ENCODE measurements around the gene C14orf132. TPM values are rescaled to one million over a fixed set of nuclear protein-coding genes. Genes with fewer than 3 reads are reported as not detected.

C14orf132 gene
- total RNA-seq, 2 experiments from 2014 or later: 2.0 to 2.4 TPM

GRCh38 chr14:96056509-96057422 lies 17.6 kb downstream of the C14orf132 start:
- Mint-ChIP-seq H3K27me3 (peaks cover 23% of the 10 kb centered on the region), H3K36me3 (ENCODE audit: low read depth) (peaks cover 3% of the 10 kb centered on the region), H3K27ac (no peak overlapping the region), H3K4me1 (ENCODE audit: low read depth) (peaks cover 2% of the 10 kb centered on the region), H3K9me3 (no peaks in the 10 kb centered on the region), H3K4me3 (no peak overlapping the region)
- ATAC-seq (ENCODE audit: poor library complexity): no peak
- intact Hi-C loops (cut with DNase I, micrococcal nuclease): no loop called here
- CTCF ChIA-PET: no interaction called here
- Histone ChIP-seq H3K27ac (ENCODE audit: low read depth in 1 of 2, low read length in 2 of 2) (no peak overlapping the region), H3K27me3 (ENCODE audit: control insufficient read depth in 1 of 2, insufficient read depth in 2 of 2, low read length in 2 of 2) (peaks cover 3 to 9% of the 10 kb centered on the region in 2 experiments), H3K36me3 (ENCODE audit: insufficient read depth, low read length) (no peaks in the 10 kb centered on the region), H3K4me3 (ENCODE audit: low read length) (no peak overlapping the region), H3K4me1 (ENCODE audit: insufficient read depth, low read length) (no peaks in the 10 kb centered on the region), H3K9me3 (ENCODE audit: control insufficient read depth in 1 of 2, insufficient read depth in 1 of 2, low read length in 2 of 2) (no peaks in the 10 kb centered on the region)
- DNase-seq: no peak
- TF ChIP-seq CTCF (IDR thresholded peaks at IDR 0.05): no peak
- POLR2A ChIA-PET: no interaction called here

GRCh38 chr14:96057738-96058137 lies 18.6 kb downstream of the C14orf132 start:
- intact Hi-C loops (cut with DNase I, micrococcal nuclease): no loop called here
- CTCF ChIA-PET: no interaction called here
- no peaks in the 10 kb centered on the region for H3K4me1 Mint-ChIP-seq (ENCODE audit: low read depth)
- H3K27me3 ChIP-seq (ENCODE audit: control insufficient read depth in 1 of 2, insufficient read depth in 2 of 2, low read length in 2 of 2): peaks cover 3 to 9% of the 10 kb centered on the region in 2 experiments
- H3K4me3 Mint-ChIP-seq: no peak overlapping the region
- no peak for TF ChIP-seq CTCF (IDR thresholded peaks at IDR 0.05)
- no peaks in the 10 kb centered on the region for H3K36me3 Mint-ChIP-seq (ENCODE audit: low read depth)
- POLR2A ChIA-PET: no interaction called here
- no peaks in the 10 kb centered on the region for H3K36me3 ChIP-seq (ENCODE audit: insufficient read depth, low read length)
- H3K4me1 ChIP-seq (ENCODE audit: insufficient read depth, low read length): no peaks in the 10 kb centered on the region
- peaks cover 21% of the 10 kb centered on the region for H3K27me3 Mint-ChIP-seq
- H3K9me3 ChIP-seq (ENCODE audit: control insufficient read depth in 1 of 2, insufficient read depth in 1 of 2, low read length in 2 of 2): no peaks in the 10 kb centered on the region
- no peak overlapping the region for H3K27ac Mint-ChIP-seq
- no peak overlapping the region for H3K27ac ChIP-seq (ENCODE audit: low read depth in 1 of 2, low read length in 2 of 2)
- no peak overlapping the region for H3K4me3 ChIP-seq (ENCODE audit: low read length)
- no peaks in the 10 kb centered on the region for H3K9me3 Mint-ChIP-seq
- ATAC-seq (ENCODE audit: poor library complexity) (no peak), DNase-seq (no peak)

DNA sequence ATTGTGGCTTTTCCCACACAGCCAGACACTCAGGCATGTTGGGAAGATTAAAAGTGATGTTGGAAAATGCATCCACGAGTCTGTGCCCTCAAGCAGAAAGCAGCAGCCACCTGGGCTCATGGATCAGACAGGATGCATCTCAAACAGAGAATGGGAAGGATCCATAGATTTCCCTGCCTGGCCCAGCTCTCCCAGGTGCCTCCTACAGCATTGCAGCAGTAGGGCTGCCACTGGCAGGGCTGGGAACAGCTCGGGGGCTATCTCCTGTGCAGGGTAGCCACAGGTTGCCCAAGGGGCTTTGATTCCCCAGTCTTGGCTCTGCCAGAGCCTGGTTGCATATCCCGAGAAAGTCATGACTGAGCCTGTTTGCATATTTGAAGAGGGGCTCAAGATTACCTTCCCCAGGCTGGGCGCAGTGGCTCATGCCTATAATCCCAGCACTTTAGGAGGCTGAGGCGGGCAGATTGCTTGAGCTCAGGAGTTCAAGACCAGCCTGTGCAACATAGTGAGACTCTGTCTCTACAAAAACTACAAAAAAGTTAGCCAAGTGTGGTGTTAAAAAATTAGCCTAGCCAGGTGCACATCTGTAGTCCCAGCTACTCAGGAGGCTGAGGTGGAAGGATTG lies 19.5 kb downstream of the C14orf132 start:
- Mint-ChIP-seq H3K36me3 (ENCODE audit: low read depth) (no peaks in the 10 kb centered on the region), H3K9me3 (no peaks in the 10 kb centered on the region), H3K27me3 (peaks cover 24% of the 10 kb centered on the region), H3K4me1 (ENCODE audit: low read depth) (no peaks in the 10 kb centered on the region), H3K27ac (no peak overlapping the region), H3K4me3 (no peak overlapping the region)
- Histone ChIP-seq H3K36me3 (ENCODE audit: insufficient read depth, low read length) (no peaks in the 10 kb centered on the region), H3K27me3 (ENCODE audit: control insufficient read depth in 1 of 2, insufficient read depth in 2 of 2, low read length in 2 of 2) (peaks cover 0 to 9% of the 10 kb centered on the region in 2 experiments), H3K27ac (ENCODE audit: low read depth in 1 of 2, low read length in 2 of 2) (no peak overlapping the region), H3K4me3 (ENCODE audit: low read length) (no peak overlapping the region), H3K9me3 (ENCODE audit: control insufficient read depth in 1 of 2, insufficient read depth in 1 of 2, low read length in 2 of 2) (no peaks in the 10 kb centered on the region), H3K4me1 (ENCODE audit: insufficient read depth, low read length) (no peaks in the 10 kb centered on the region)
- DNase-seq (no peak), ATAC-seq (ENCODE audit: poor library complexity) (no peak)
- ChIA-PET CTCF (no interaction called here), POLR2A (no interaction called here)
- intact Hi-C loops (cut with DNase I, micrococcal nuclease): no loop called here
- TF ChIP-seq CTCF (IDR thresholded peaks at IDR 0.05): no peak

Data from CD4-positive, alpha-beta T cell (primary cell).